GM18508 (cell line): Measurements from ENCODE around the gene SRP68.

Experiments
- ATAC-seq: cut with Tn5 transposase; IDR thresholded peaks from one replicate; pipeline ENCODE4 v1.9.1; 2021; ENCODE audit warnings: moderate number of reproducible peaks; ENCODE audit not compliant: insufficient read depth, unreplicated experiment

SRP68 gene

DNA sequence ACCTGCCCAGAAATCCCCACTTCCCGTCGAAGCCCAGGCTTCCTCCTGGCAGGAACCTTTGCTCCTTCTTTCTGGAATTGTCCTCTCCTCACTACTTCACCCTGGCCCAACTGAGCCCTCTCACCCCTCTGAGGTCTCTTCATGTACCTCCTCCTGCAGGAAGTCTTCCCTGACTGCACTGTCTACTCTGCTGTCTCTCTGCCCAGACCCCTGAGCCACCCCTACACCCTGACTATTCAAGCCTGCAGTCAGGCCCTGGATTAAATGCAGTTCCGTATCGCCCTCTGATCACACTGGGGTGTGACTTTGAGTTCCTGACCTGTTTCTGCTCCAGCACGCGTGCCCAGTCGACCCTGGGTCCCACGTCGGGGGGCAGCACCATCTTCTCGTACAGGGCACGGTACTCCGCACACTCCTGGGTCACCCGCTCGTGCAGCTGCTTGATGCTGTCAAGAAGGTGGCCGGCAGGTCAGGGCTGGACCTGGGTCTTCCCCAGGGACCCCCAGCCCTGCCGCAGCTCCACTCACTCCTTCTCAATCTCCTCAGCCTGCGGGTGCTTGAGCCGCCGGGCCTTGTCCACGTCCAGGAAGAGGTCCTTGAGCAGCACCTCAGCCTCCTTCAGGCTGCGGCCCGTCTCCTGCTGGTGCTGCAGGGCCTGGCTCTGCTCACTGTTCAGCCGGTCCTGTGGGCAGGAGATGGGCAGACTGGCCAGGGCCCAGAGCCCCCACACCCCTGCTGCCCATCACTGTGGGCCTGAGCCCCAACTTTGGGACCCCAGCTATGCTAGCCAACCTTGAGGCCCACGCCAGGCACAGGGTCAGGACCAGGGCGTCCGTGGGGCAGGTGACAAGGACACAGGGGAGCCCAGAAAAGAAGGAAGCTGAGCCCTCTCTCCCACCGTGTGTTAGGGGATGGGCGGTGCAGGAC lies 49.1 kb downstream of the SRP68 start:
- no peak for ATAC-seq

- ATAC-seq, result no peak
Observed at GRCh38 chr17:76022285-76022684, 50.0 kb downstream of the SRP68 start.

- ATAC-seq, result no peak
Observed at GRCh38 chr17:76019833-76020467, 52.4 kb downstream of the SRP68 start.

- no peak for ATAC-seq
Observed at GRCh38 chr17:76018801-76019200, 53.5 kb downstream of the SRP68 start.

- no peak for ATAC-seq
Observed at GRCh38 chr17:76018340-76018680, 54.0 kb downstream of the SRP68 start.

DNA sequence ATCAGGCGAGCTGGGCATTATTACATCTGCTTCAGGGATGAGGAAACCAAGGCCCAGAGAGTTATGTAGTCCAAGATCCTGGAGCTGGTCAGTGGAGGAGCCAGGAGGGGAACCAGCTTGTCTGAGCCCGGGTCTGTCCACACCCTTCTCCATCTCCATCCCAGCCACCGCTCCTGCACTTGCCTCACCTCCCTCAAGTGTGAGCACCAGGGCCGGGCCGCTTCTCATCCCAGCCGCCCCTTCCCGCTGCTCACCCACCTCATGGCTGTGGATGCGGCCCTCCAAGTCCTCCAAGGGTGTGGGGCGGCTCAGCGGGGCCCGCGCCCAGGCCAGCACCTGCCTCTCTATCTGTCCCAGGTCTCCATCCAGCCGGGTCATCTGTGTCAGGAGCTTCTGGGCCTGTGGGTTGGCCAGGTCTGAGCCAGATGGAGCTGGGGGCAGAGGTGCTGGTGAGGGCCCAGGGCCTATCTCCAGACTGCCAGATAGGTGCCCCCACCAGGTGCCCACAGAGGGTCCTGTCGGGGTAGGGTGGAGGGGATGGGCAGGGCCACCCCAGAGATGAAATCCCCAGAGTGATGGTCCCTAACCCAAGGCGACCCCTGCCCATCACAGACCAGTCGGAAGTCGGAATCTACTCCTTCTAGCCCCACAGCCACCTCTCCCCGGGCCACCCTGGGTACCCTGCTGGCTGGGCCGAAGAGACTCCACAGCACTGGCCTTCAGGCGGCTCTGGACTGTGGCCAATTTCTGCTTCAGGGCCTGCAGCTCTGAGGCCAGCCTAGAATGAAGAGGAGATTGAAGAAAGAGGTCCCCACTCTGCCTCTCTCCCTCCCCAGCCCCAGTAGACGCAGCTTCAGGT lies 54.6 kb downstream of the SRP68 start:
- no peak for ATAC-seq

DNA sequence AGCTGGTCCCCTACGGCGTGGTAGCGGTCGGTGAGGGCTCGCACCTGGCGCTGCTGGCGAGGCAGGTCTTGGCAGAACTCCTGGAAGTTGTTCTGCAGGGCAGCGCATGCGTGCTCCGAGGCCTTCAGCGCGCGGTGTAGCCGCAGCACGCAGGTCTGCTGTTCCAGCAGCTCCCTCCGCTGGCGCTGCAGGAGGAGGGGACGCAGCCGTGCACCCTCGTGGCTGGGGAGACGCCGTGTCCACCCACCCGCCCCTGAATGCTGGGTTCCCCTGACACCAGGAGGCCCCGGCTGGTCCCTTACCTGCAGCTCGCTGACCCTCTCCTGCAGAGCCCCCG lies 57.4 kb downstream of the SRP68 start:
- no peak for ATAC-seq

DNA sequence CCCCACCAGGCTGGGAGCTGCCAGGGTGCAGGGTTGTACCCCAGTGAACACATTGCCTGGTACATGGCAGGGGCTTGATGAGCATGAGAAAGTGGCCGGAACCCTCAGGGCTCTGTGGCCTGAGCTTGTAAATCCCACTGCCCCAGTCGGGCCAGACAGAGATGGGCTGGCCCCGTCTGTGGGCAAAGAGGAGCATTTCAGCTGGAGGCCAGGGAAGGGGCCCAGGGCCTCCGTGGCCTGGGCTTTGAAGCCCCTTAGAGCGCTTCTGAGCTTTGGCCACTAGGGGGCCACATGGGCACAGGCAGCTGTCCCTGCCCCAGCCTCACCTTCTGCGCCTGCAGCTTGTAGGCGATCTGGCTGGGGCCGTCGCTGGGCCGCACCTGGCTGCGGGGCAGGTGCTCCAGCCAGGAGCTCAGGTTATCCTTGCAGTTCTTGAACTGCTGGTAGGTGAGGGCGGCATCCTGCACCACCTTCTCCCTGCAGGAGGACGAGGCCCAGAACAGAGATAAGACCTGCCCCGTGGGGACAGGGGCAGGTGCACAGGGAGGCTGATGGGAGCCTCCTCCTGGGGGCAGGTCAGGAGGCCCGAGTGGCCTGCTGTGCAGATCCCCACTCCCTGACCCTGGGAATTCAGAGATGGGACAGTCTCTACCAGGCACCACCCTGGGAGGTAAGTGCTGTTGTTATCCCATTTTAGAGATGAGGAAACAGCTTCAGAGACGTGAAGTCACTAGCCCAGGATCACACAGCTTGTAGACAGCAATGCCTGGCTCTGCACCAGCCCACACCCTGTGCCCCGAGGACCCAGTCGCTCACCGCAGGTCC lies 58.0 kb downstream of the SRP68 start:
- ATAC-seq, result no peak

GRCh38 chr17:76013377-76013932 lies 58.9 kb downstream of the SRP68 start:
- ATAC-seq, result no peak

GRCh38 chr17:76011951-76012350 lies 60.4 kb downstream of the SRP68 start:
- no peak for ATAC-seq

DNA sequence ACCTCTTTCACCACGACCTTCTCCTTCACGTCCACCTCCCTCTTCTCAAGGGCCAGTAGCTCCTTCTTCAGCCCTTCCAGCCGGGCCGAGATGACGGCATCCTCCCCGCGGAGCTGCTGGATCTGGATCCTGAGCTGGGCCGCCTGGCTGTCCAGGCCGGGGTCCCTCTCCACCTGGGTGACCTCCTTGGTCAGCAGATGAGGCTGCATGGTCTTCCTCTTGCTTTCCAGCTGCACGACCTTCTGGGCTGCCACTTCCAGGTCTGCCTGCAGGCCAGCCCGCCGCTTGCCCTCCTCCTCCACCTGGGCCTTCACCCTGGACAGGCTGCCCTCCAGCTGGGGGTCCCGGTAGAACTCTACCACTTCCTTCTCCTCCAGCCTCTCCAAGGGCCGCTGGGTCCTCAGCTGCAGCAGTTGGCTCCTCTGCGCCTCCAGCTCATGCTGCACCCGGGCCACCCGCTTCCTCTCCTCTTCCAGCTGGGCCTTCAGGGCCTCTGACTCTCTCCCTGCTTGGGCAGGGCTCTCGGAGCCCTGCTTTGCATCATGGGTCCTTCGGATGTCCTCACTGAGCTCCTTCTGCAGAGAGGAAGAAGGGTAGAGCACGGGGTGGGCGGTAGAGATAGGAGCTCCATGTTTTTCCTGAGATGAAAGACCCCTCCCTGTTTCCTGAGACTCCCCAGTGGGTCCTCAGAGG lies 62.2 kb downstream of the SRP68 start:
- ATAC-seq, result no peak

DNA sequence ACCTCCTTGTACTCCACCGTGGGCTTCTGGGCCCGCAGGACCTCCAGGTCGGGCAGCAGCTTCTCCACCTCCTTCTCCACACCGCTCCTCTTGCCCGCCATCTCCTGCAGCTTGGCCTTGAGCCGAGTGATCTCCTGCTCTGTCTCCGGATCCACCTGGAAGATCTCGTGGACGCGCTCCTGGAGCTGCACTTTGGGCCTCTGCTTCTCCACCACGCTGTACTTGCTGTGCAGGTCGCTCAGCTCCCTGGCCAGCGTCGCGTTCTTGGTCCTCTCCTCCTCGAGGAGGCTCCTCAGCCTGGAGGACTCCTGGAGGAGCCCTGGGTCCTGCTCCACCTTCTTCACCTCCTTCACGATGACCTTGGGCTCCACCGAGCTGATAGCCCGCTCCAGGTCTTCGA lies 62.9 kb downstream of the SRP68 start:
- no peak for ATAC-seq

- ATAC-seq, result no peak
Observed at GRCh38 chr17:76008630-76009425, 63.5 kb downstream of the SRP68 start.

DNA sequence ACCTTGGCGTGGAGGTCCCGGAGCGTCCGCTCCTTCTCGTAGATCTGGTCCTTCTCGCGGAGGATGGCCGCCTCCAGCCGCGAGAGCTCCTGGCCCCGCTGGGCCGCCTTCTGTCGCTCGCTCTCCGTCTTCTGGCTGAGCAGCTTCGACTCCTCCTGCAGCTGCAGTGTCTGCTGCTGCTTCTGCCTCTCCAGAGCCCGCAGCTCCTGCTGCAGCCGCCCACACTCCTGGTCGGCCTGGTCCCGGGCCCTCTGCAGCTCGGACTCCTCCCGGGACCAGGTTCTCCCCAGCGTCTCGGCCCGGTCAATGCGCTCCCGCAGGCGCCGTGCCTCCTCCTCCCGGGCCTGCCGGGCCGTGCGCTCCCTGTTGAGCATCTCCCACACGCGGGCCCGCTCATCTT lies 64.1 kb downstream of the SRP68 start:
- ATAC-seq, result no peak

- no peak for ATAC-seq
Observed at GRCh38 chr17:76007850-76008165, 64.5 kb downstream of the SRP68 start.

DNA sequence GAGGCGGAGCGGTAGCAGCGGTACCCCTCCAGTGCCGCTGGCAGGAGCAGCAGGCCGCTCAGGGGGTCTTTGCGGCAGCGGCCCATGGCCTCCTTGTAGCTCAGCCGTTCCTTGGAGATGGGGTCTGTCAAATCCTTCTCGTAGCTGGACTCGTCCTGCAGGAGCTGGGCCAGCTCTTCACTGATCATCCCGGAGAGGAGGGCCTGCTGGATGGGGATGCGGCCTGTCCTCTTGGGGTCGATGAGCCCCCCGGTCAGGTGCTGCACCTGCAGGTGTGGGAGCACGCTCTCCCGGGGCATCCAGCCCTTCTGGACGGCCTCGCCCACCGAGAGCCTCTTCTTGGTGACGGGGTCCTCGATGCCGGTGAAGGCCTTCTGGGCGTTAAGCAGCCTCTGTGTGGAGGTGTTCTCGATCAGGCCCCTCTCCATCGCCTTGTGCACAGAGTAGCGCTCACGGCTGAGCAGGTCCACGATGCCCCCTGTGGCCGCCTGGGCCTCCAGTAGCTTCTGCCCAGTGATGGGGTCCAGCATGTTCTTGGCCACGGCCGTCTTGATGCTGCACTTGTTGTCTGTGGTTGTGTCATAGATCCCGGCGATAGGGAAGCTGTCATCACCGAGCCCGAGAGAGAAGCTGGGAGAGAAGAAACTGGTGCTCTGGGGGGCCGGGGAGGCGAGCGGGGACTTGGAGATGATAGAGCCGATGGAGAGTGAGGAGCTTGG lies 65.0 kb downstream of the SRP68 start:
- no peak for ATAC-seq

DNA sequence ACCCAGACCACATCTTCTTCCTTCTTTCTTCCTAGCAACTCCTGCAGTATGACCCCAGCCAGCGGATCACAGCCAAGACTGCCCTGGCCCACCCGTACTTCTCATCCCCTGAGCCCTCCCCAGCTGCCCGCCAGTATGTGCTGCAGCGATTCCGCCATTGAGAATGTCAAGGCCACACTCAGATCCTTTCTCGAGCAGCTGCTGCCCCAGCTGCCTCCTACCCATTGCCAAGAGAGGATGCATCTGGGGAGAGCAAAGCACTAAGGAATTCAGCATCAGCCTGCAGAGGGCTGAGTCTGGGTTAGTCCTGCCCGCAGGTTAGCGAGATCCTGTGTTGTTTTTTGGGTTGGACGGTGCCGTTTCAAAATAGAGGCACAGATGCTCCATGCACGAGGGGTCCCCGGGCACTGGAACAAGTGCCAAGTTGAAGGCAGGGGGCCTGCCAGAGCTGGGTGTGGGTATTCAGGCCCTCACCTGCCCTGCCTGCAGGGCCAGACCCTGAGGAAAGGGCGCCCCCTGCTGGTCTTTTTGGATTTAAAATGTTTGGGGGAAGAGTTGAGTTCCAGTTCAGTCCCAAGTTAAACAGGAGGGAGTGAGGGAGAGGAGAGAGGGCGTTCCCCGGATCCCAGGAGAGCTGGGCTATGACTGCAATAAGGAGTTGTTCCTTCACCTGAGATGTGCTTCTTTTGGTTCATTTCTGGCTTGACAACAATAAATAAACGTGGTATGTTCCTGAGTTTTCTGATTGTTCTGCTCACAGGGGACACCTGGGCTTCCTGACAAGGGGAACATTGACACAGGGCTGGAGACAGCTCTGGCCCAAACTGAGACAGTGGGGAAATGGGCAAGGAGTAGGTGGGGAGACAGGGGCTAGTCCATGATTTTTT lies 66.8 kb downstream of the SRP68 start:
- no peak for ATAC-seq
